OCI-LY3 (cell line): ENCODE data around the gene TCERG1L.

Experiments used
- CTCF ChIP-seq: fragments of 200-600, 300-600 bp; sonication (generic); IDR thresholded peaks from 2 replicates; pipeline ENCODE4 v1.5.1; 2014; ENCODE audit warnings: antibody characterized with exemption, low read length, low read depth
- EZH2phosphoT487 ChIP-seq: fragments of 200-600 bp; shearing (Covaris generic); IDR thresholded peaks from 2 replicates; pipeline ENCODE4 v1.6.1; 2018; ENCODE audit warnings: antibody characterized with exemption, mixed run types, low read depth

GRCh38 chr10:131058799-131059198 lies 252.7 kb downstream of the TCERG1L start:
- TF ChIP-seq CTCF (no peak), EZH2phosphoT487 (no peak)
